NT2/D1 (cell line): ENCODE results near the gene GNPTG.

Experiments
- SUZ12 ChIP-seq: IDR thresholded peaks from 2 replicates; pipeline ENCODE4 v1.6.1; 2011; ENCODE audit not compliant: insufficient read length, insufficient read depth; ENCODE audit errors: extremely low read depth
- YY1 ChIP-seq: IDR thresholded peaks from 2 replicates; pipeline ENCODE4 v1.6.1; 2011; ENCODE audit not compliant: insufficient read length, insufficient read depth

DNA sequence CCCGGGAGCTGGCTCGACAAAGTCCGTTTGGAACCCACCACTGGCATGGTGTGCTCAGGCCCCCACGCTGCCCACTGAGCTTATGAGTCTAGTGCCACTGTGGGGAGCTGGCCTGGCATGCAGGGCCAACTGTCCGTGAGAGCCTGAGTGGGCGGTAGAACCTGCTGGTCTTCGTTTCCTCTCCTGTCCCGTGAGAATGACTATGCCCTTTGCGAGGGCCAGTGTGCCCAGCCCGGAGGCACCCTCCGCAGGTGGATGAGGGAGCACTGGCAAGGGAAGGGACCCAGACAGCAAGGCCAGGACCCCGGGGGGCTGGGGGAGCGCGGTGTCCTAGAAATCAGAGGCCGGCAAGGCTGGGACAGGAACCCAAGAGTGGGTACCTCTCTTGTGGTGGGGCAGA is 15.1 kb upstream of the GNPTG start:
- no peak for TF ChIP-seq YY1
- no peak for TF ChIP-seq SUZ12
